Erythroblast (primary cell): Measurements from ENCODE around the gene UNC13C.

ENCODE experiments used
- GATA1 ChIP-seq: IDR thresholded peaks from 2 replicates; pipeline ENCODE4 v1.6.1; 2011; ENCODE audit warnings: low read depth, mild to moderate bottlenecking, control low read depth, low read length, moderate library complexity
- POLR2A ChIP-seq: IDR thresholded peaks from 2 replicates; pipeline ENCODE4 v1.6.1; 2011; ENCODE audit warnings: mild to moderate bottlenecking, low read length

- no peak for TF ChIP-seq POLR2A
- TF ChIP-seq GATA1: no peak
Measured at GRCh38 chr15:54345827-54346226, 367.6 kb downstream of the UNC13C start.
